ENCODE data around the gene G6PC2. TPM values are rescaled to one million over a fixed set of nuclear protein-coding genes. Genes with fewer than 3 reads are reported as not detected.

G6PC2 gene
- total RNA-seq, 2 donors from 2014 or later = 21.3 to 35.3 TPM

DNA sequence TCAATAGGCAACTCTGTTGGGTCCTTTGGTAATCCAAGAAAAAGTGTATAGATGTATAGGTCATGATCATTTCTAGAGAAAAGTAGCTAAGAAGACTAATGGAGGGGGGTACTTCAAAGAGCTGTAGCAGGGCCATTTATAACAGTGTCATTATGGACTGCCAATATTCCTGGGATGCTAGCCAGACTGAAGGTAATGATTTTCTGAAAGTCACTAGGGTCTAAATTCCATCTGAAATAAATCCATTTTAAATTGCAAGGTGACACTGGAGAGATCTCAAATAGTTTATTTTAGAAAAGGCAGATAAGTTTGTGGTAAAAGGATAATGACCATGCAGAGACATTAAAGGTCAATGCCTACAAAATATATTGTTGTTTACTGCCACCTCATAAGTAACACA, 6.4 kb upstream of the G6PC2 start:
- Histone ChIP-seq H3K27me3 (no peaks in the 10 kb centered on the region), H3K4me1 (peaks cover 4% of the 10 kb centered on the region), H3K4me3 (no peak overlapping the region), H3K36me3 (replicated peaks in 1 of 2; ENCODE audit: insufficient read depth in 1 of 2, low read depth in 2 of 2) (no peaks in the 10 kb centered on the region), H3K9me3 (no peaks in the 10 kb centered on the region), H3K27ac (no peak overlapping the region)
- DNase-seq (no peak), ATAC-seq (no peak)
- TF ChIP-seq, protein P1, sequence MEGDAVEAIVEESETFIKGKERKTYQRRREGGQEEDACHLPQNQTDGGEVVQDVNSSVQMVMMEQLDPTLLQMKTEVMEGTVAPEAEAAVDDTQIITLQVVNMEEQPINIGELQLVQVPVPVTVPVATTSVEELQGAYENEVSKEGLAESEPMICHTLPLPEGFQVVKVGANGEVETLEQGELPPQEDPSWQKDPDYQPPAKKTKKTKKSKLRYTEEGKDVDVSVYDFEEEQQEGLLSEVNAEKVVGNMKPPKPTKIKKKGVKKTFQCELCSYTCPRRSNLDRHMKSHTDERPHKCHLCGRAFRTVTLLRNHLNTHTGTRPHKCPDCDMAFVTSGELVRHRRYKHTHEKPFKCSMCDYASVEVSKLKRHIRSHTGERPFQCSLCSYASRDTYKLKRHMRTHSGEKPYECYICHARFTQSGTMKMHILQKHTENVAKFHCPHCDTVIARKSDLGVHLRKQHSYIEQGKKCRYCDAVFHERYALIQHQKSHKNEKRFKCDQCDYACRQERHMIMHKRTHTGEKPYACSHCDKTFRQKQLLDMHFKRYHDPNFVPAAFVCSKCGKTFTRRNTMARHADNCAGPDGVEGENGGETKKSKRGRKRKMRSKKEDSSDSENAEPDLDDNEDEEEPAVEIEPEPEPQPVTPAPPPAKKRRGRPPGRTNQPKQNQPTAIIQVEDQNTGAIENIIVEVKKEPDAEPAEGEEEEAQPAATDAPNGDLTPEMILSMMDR (IDR thresholded peaks at IDR 0.05) = no peak
- TF ChIP-seq POLR2A (IDR thresholded peaks at IDR 0.05) = no peak
- intact Hi-C loops (cut with DNase I) = no loop called here

DNA sequence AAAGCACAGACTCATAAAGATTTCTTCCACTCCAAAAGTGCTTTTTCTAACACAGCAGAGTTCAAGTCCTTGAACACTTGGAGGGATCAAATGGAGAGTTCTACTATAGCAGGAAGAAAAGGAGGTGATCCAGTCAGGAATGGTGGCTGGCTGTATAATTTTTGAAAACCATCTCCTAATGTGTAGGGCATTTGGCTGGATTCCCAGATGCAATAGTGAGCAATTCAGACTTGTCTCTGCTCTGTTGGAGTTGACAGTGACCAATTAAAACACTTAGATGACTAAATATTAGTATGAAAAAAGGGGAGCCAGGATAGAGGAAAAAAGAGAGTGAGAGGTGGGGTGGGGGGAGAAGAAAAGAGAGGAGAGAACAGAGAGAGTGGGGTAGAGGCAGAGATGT, 5.3 kb upstream of the G6PC2 start:
- Histone ChIP-seq H3K9me3 (no peaks in the 10 kb centered on the region), H3K4me3 (no peak overlapping the region), H3K4me1 (no peaks in the 10 kb centered on the region), H3K36me3 (replicated peaks in 1 of 2; ENCODE audit: insufficient read depth in 1 of 2, low read depth in 2 of 2) (no peaks in the 10 kb centered on the region), H3K27me3 (no peaks in the 10 kb centered on the region), H3K27ac (no peak overlapping the region)
- no peak for TF ChIP-seq POLR2A (IDR thresholded peaks at IDR 0.05)
- TF ChIP-seq, protein P1 (IDR thresholded peaks at IDR 0.05) = no peak
- ATAC-seq = no peak
- DNase-seq = no peak
- intact Hi-C loops (cut with DNase I) = no loop called here

DNA sequence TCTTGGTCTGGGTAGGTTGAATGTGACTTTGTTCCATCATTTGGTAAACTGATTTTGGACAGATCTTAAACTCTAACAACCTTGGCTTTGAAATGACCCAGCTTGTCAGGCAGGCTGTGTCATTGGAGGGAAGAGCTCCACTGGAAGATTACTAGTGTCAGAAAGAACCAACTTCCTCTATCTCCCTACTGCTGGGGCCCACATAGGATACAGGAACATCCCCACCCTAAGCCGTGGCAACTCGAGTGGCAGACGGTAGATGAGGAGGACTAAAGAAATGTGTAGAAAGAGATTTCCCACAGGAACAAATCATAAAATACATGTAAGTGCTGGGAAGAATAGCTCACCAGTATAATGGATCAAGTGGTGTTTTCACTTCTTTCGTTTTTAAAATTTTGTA, 4.3 kb upstream of the G6PC2 start:
- Histone ChIP-seq H3K9me3 (no peaks in the 10 kb centered on the region), H3K4me1 (no peaks in the 10 kb centered on the region), H3K4me3 (no peak overlapping the region), H3K27me3 (no peaks in the 10 kb centered on the region), H3K36me3 (replicated peaks in 1 of 2; ENCODE audit: insufficient read depth in 1 of 2, low read depth in 2 of 2) (no peaks in the 10 kb centered on the region), H3K27ac (no peak overlapping the region)
- TF ChIP-seq, protein P1 (IDR thresholded peaks at IDR 0.05) = no peak
- no peak for TF ChIP-seq POLR2A (IDR thresholded peaks at IDR 0.05)
- intact Hi-C loops (cut with DNase I) = no loop called here
- DNase-seq (no peak), ATAC-seq (no peak)
- WGBS, 2 donors = 67 to 70% methylated on average over 4 of the region's 4 CpGs

DNA sequence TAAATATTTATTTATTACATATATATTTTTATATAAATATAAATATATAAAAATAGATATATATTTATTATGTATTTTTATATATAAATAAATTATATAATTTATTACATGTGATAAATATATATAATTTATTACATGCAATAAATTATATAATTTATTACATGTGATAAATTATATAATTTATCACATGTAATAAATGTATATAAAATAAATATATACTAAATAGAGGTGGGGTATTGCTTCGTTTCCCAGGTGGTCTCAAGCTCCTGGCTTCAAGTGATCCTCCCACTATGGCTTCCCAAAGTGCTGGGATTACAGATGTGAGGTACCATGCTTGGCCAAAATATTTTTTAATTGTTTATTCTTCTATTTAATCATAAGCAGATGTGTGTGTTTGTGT, 3.6 kb upstream of the G6PC2 start:
- H3K27ac ChIP-seq = no peak overlapping the region
- no peak for TF ChIP-seq POLR2A (IDR thresholded peaks at IDR 0.05)
- TF ChIP-seq, protein P1 (IDR thresholded peaks at IDR 0.05) = no peak
- intact Hi-C loops (cut with DNase I) = no loop called here
- no peaks in the 10 kb centered on the region for H3K4me1 ChIP-seq
- DNase-seq = no peak
- no peaks in the 10 kb centered on the region for H3K36me3 ChIP-seq (replicated peaks in 1 of 2; ENCODE audit: insufficient read depth in 1 of 2, low read depth in 2 of 2)
- no peaks in the 10 kb centered on the region for H3K27me3 ChIP-seq
- no peak for ATAC-seq
- no peaks in the 10 kb centered on the region for H3K9me3 ChIP-seq
- 57 to 64% methylated on average over 1 of the region's 1 CpG for WGBS, 2 donors
- H3K4me3 ChIP-seq = no peak overlapping the region

DNA sequence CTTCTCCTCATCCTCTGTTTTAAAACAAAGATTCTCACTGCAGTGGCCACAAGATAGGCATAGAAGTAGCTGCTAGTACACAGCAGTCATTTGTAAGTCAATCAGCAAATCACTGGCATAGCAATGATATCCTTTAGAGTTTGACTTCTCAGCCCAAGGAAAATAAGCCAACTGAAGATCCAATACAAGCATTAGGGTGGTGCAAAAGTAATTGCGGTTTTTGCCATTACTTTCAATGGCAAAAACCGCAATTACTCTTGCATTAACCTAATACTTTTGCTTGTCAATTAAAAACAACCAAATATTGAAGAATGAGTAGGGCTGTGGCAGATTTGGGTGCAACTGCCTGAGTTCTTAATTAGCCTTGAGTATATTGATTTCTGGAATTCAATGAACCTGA, 2.8 kb downstream of the G6PC2 start:
- Histone ChIP-seq H3K27me3 (no peaks in the 10 kb centered on the region), H3K27ac (no peak overlapping the region), H3K4me1 (no peaks in the 10 kb centered on the region), H3K4me3 (no peak overlapping the region), H3K36me3 (replicated peaks in 1 of 2; ENCODE audit: insufficient read depth in 1 of 2, low read depth in 2 of 2) (no peaks in the 10 kb centered on the region), H3K9me3 (no peaks in the 10 kb centered on the region)
- 86% methylated on average over 2 of the region's 2 CpGs for WGBS, 2 donors
- ATAC-seq = no peak
- intact Hi-C loops (cut with DNase I) = no loop called here
- DNase-seq = no peak
- TF ChIP-seq POLR2A (IDR thresholded peaks at IDR 0.05) = no peak
- TF ChIP-seq, protein P1 (IDR thresholded peaks at IDR 0.05) = no peak
